IPS DF 4.7 (cell line): ENCODE measurements around the gene SLC28A1.

Experiments used
- DNase-seq: peaks from one replicate; pipeline ENCODE4 v3.0.0-alpha.2; 2013; ENCODE audit warnings: low spot score; ENCODE audit errors: extremely low read depth

Gene SLC28A1

GRCh38 chr15:84885801-84886200 lies 1.3 kb downstream of the SLC28A1 start:
- DNase-seq = no peak

- no peak for DNase-seq
Measured at GRCh38 chr15:84886211-84886983, 1.9 kb downstream of the SLC28A1 start.

GRCh38 chr15:84886984-84887299 lies 2.5 kb downstream of the SLC28A1 start:
- no peak for DNase-seq

- no peak for DNase-seq
Measured at GRCh38 chr15:84887938-84888337, 3.5 kb downstream of the SLC28A1 start.

- no peak for DNase-seq
Measured at GRCh38 chr15:84888639-84889038, 4.2 kb downstream of the SLC28A1 start.

- no peak for DNase-seq
Measured at GRCh38 chr15:84889313-84889990, 5.0 kb downstream of the SLC28A1 start.

- DNase-seq = no peak
Measured at GRCh38 chr15:84889991-84890669, 5.7 kb downstream of the SLC28A1 start.

- DNase-seq = no peak
Measured at GRCh38 chr15:84890670-84891162, 6.3 kb downstream of the SLC28A1 start.

- no peak for DNase-seq
Measured at GRCh38 chr15:84891339-84891738, 6.9 kb downstream of the SLC28A1 start.

- no peak for DNase-seq
Measured at GRCh38 chr15:84892786-84893307, 8.4 kb downstream of the SLC28A1 start.

- no peak for DNase-seq
Measured at GRCh38 chr15:84893607-84894006, 9.1 kb downstream of the SLC28A1 start.

GRCh38 chr15:84894736-84895425 lies 10.4 kb downstream of the SLC28A1 start:
- no peak for DNase-seq

- DNase-seq = no peak
Measured at GRCh38 chr15:84898761-84899160, 14.3 kb downstream of the SLC28A1 start.

- DNase-seq = no peak
Measured at GRCh38 chr15:84899750-84900149, 15.3 kb downstream of the SLC28A1 start.

GRCh38 chr15:84901540-84901939 lies 17.1 kb downstream of the SLC28A1 start:
- DNase-seq = no peak

GRCh38 chr15:84903751-84904150 lies 19.3 kb downstream of the SLC28A1 start:
- DNase-seq = no peak

- DNase-seq = no peak
Measured at GRCh38 chr15:84904419-84904818, 20.0 kb downstream of the SLC28A1 start.

GRCh38 chr15:84905016-84905916 lies 20.8 kb downstream of the SLC28A1 start:
- no peak for DNase-seq

- no peak for DNase-seq
Measured at GRCh38 chr15:84907731-84908130, 23.3 kb downstream of the SLC28A1 start.

GRCh38 chr15:84908564-84908963 lies 24.1 kb downstream of the SLC28A1 start:
- DNase-seq = no peak
